Stimulated activated CD8-positive, alpha-beta memory T cell treated with anti-CD3 and anti-CD28 coated beads, Interleukin-12 subunit alpha, Interleukin-12 subunit beta, amount 100 ng/mL, for 1 hour (primary cell): ENCODE measurements around the gene TAS2R60.
"Not testable (repeated sequence)": the region's sequence is repeated elsewhere in the genome, so short reads cannot be mapped to it uniquely, and the experiment has no call there.

ENCODE experiments used
- DNase-seq: peaks from one replicate; pipeline ENCODE4 v3.0.0-alpha.2; 2020; ENCODE audit warnings: low read depth

The TAS2R60 gene

GRCh38 chr7:143444063-143444782 is 970 bp downstream of the TAS2R60 start:
- no peak for DNase-seq

- DNase-seq = no peak
Observed at GRCh38 chr7:143444785-143445184, 1.5 kb downstream of the TAS2R60 start.

- no peak for DNase-seq
Observed at GRCh38 chr7:143447466-143447865, 4.2 kb downstream of the TAS2R60 start.

GRCh38 chr7:143448429-143448828 is 5.2 kb downstream of the TAS2R60 start:
- DNase-seq = no peak

- DNase-seq = no peak
Observed at GRCh38 chr7:143449793-143450192, 6.5 kb downstream of the TAS2R60 start.

GRCh38 chr7:143451122-143451521 is 7.9 kb downstream of the TAS2R60 start:
- DNase-seq = no peak

- DNase-seq = no peak
Observed at GRCh38 chr7:143451746-143452145, 8.5 kb downstream of the TAS2R60 start.

- no peak for DNase-seq
Observed at GRCh38 chr7:143452495-143452894, 9.2 kb downstream of the TAS2R60 start.

- DNase-seq = no peak
Observed at GRCh38 chr7:143454091-143454680, 10.9 kb downstream of the TAS2R60 start.

GRCh38 chr7:143455491-143455890 is 12.2 kb downstream of the TAS2R60 start:
- DNase-seq = no peak

GRCh38 chr7:143455942-143456341 is 12.7 kb downstream of the TAS2R60 start:
- no peak for DNase-seq

GRCh38 chr7:143456992-143457793 is 13.9 kb downstream of the TAS2R60 start:
- DNase-seq = no peak

GRCh38 chr7:143458263-143458662 is 15.0 kb downstream of the TAS2R60 start:
- DNase-seq = no peak

- no peak for DNase-seq
Observed at GRCh38 chr7:143458681-143459080, 15.4 kb downstream of the TAS2R60 start.

- DNase-seq = no peak
Observed at GRCh38 chr7:143459359-143459758, 16.1 kb downstream of the TAS2R60 start.

- DNase-seq = no peak
Observed at GRCh38 chr7:143460271-143460979, 17.2 kb downstream of the TAS2R60 start.

- DNase-seq = no peak
Observed at GRCh38 chr7:143462045-143462444, 18.8 kb downstream of the TAS2R60 start.

- no peak for DNase-seq
Observed at GRCh38 chr7:143463556-143463955, 20.3 kb downstream of the TAS2R60 start.

- no peak for DNase-seq
Observed at GRCh38 chr7:143463957-143464356, 20.7 kb downstream of the TAS2R60 start.

GRCh38 chr7:143467724-143468123 is 24.5 kb downstream of the TAS2R60 start:
- DNase-seq = no peak

- not testable (repeated sequence) for DNase-seq
Observed at GRCh38 chr7:143472071-143472689, 28.9 kb downstream of the TAS2R60 start.
